Ishikawa (cell line): ENCODE measurements around the gene ANKRD7.

Experiments used
- CEBPB ChIP-seq: IDR thresholded peaks from 2 replicates; pipeline ENCODE4 v1.6.1; 2012
- CREB1 ChIP-seq: IDR thresholded peaks from 2 replicates; pipeline ENCODE4 v1.6.1; 2012; ENCODE audit warnings: low read depth
- EGR1 ChIP-seq: IDR thresholded peaks from 2 replicates; pipeline ENCODE4 v1.6.1; 2012
- EP300 ChIP-seq: IDR thresholded peaks from 2 replicates; pipeline ENCODE4 v1.6.1; 2012; ENCODE audit warnings: borderline replicate concordance
- FOXM1 ChIP-seq: IDR thresholded peaks from 2 replicates; pipeline ENCODE4 v1.6.1; 2012; ENCODE audit warnings: low read depth, borderline replicate concordance
- NFIC ChIP-seq: IDR thresholded peaks from 2 replicates; pipeline ENCODE4 v1.6.1; 2012
- RAD21 ChIP-seq: IDR thresholded peaks from 2 replicates; pipeline ENCODE4 v1.6.1; 2012; ENCODE audit warnings: low read depth
- TAF1 ChIP-seq: IDR thresholded peaks from 2 replicates; pipeline ENCODE4 v1.6.1; 2012; ENCODE audit warnings: low read depth, mild to moderate bottlenecking
- TCF12 ChIP-seq: IDR thresholded peaks from 2 replicates; pipeline ENCODE4 v1.6.1; 2012; ENCODE audit warnings: low read depth
- TEAD4 ChIP-seq: IDR thresholded peaks from 2 replicates; pipeline ENCODE4 v1.6.1; 2012
- YY1 ChIP-seq: IDR thresholded peaks from 2 replicates; pipeline ENCODE4 v1.6.1; 2012; ENCODE audit warnings: low read depth
- ZBTB7A ChIP-seq: IDR thresholded peaks from 2 replicates; pipeline ENCODE4 v1.6.1; 2012; ENCODE audit warnings: low read depth
- TF ChIP-seq, protein P1 (sequence below): IDR thresholded peaks from 2 replicates; pipeline ENCODE4 v1.6.1; 2012
- TF ChIP-seq, protein P2 (sequence below): IDR thresholded peaks from 2 replicates; pipeline ENCODE4 v1.6.1; 2012; ENCODE audit warnings: low read depth, mild to moderate bottlenecking
- TF ChIP-seq, protein P3 (sequence below): IDR thresholded peaks from 2 replicates; pipeline ENCODE4 v1.6.1; 2012

The ANKRD7 gene

DNA sequence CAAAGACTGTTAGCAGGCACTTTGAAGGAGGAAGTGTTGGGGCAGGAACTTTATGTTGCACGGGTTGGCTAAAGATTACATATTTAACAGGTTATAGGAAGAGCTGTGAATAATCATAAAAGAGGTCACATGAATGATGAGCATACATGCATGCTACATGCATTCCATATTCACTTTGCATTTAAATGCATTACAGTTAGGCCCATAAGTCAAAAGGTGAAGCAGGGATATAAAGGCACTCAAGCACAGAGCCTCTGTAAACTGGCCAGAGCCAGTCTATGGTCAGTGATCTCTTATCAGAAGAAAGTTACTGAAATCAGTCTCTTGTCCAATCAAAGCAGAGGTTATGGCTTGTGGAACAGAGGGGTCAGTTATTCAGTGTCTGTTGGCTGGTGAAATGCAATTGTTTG lies 7.3 kb upstream of the ANKRD7 start:
- TF ChIP-seq TAF1 (no peak), NFIC (no peak), RAD21 (no peak), TEAD4 (no peak), CEBPB (no peak), FOXM1 (no peak), TCF12 (no peak), CREB1 (no peak), EP300 (no peak), EGR1 (no peak), YY1 (no peak), ZBTB7A (no peak)
- TF ChIP-seq, protein P1, sequence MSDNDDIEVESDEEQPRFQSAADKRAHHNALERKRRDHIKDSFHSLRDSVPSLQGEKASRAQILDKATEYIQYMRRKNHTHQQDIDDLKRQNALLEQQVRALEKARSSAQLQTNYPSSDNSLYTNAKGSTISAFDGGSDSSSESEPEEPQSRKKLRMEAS: no peak
- TF ChIP-seq, protein P2, sequence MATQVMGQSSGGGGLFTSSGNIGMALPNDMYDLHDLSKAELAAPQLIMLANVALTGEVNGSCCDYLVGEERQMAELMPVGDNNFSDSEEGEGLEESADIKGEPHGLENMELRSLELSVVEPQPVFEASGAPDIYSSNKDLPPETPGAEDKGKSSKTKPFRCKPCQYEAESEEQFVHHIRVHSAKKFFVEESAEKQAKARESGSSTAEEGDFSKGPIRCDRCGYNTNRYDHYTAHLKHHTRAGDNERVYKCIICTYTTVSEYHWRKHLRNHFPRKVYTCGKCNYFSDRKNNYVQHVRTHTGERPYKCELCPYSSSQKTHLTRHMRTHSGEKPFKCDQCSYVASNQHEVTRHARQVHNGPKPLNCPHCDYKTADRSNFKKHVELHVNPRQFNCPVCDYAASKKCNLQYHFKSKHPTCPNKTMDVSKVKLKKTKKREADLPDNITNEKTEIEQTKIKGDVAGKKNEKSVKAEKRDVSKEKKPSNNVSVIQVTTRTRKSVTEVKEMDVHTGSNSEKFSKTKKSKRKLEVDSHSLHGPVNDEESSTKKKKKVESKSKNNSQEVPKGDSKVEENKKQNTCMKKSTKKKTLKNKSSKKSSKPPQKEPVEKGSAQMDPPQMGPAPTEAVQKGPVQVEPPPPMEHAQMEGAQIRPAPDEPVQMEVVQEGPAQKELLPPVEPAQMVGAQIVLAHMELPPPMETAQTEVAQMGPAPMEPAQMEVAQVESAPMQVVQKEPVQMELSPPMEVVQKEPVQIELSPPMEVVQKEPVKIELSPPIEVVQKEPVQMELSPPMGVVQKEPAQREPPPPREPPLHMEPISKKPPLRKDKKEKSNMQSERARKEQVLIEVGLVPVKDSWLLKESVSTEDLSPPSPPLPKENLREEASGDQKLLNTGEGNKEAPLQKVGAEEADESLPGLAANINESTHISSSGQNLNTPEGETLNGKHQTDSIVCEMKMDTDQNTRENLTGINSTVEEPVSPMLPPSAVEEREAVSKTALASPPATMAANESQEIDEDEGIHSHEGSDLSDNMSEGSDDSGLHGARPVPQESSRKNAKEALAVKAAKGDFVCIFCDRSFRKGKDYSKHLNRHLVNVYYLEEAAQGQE: no peak
- TF ChIP-seq, protein P3, sequence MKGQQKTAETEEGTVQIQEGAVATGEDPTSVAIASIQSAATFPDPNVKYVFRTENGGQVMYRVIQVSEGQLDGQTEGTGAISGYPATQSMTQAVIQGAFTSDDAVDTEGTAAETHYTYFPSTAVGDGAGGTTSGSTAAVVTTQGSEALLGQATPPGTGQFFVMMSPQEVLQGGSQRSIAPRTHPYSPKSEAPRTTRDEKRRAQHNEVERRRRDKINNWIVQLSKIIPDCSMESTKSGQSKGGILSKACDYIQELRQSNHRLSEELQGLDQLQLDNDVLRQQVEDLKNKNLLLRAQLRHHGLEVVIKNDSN: no peak

DNA sequence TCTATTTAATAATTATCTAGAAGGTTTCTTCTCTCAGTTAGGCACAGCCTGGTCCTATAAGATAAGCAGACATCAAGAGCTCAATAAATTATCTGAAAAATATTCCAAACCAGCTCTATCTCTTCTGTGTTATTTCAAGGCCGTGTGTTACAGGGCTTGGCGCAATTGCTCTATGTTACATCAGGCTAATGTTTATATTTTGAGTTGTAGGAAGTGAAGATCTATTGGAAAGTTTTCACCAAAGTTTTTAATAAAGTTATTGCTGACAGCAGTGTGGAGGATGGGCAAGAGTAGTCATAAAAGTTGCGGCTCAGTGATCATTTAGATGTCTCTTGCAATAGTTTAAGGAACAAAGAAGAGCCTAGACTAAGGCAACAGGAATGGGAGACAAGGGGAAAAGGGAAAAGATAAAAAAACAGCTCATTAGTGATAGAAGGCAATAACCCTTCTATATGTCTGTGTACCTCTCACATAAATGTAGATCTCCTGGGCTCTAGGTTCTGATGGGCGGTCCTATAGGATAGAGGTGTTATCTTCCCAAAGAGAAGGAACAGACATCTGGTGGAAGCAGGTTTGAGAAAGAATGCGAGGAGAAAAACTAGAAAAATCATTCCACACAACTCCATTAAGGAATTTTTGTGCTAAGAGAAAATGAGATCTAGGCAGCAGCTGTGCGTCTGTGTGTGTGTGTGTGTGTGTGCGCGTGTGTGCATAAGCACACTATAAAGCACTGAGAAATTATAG lies 5.9 kb upstream of the ANKRD7 start:
- TF ChIP-seq TCF12 (no peak), RAD21 (no peak), YY1 (no peak)

DNA sequence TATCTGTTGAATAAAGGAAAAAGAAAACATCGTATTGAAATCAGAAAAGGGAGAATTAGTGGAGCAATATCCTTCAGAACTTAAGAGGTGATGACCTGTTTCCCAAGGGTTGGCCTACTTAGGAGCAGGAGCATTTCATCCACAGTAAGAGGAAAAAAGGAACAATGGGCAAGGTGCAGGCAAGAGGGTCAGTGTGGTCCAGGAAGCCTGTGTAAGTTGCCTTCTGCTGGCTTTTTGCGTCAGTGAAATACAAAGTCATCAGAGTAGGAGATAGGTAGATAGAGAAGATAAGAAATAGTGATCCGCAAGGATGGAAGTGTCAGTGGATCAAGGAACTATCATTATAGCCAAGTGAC lies 5.4 kb upstream of the ANKRD7 start:
- TF ChIP-seq, protein P3: no peak
- TF ChIP-seq CREB1 (no peak), EGR1 (no peak), RAD21 (no peak), FOXM1 (no peak), CEBPB (no peak), TEAD4 (no peak), EP300 (no peak), ZBTB7A (no peak), TCF12 (no peak), TAF1 (no peak), YY1 (no peak), NFIC (no peak)
- TF ChIP-seq, protein P2: no peak
- TF ChIP-seq, protein P1: no peak

DNA sequence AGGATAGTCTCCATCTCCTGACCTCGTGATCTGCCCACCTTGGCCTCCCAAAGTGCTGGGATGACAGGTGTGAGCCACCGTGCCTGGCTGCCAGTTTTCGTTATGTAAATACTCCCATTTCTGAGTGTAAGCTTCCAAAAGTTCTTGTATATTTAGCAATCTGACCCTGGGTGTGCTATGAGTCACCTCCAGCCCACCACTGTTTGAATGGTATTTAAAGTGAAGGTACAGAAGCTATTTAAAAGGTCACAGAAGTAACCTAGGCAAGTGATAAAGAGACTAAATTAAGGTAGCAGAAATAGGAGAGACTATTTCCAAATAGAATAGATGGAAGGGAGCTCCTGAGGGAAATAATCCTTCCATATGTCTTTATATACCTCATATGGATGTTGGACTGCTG lies 3.9 kb upstream of the ANKRD7 start:
- TF ChIP-seq NFIC (no peak), TCF12 (no peak), RAD21 (no peak), EGR1 (no peak), EP300 (no peak), ZBTB7A (no peak), CREB1 (no peak)

DNA sequence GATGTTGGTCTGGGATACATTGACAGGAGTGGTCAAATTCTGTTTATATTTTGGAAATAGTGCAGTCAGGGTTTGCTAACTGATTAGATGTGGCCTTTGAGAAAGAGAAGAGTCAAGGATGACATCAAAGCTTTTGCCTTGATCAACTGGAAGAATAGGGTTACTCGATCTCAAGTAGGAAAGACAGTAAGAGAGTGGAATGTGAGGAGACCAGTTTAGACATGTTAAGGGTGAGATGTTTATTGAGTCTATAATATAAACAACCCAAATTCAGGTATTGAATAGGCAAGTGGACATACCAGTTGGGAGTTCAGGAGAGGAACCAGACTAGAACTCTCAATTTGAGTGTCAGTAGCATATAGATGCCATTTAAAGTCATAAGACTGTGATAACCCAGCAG lies 1.9 kb upstream of the ANKRD7 start:
- TF ChIP-seq NFIC (no peak), RAD21 (no peak), ZBTB7A (no peak), CREB1 (no peak), FOXM1 (no peak), EP300 (no peak), CEBPB (no peak), YY1 (no peak), EGR1 (no peak), TAF1 (no peak), TEAD4 (no peak), TCF12 (no peak)
- TF ChIP-seq, protein P1: no peak
- TF ChIP-seq, protein P2: no peak
